Activated T-helper 2 cell treated with anti-CD3 and anti-CD28 coated beads, Interferon-gamma antibody, Interleukin-2, Interleukin-4, amounts not matched to agents 10 μg/mL and 5 μg/mL and 100 μg/mL, durations not matched to agents 14 hours and 24 hours and 36 hours (primary cell): ENCODE measurements around the gene RARRES1. TPM values are rescaled to one million over a fixed set of nuclear protein-coding genes. Genes with fewer than 3 reads are reported as not detected.

ENCODE experiments used
- DNase-seq: peaks from one replicate; pipeline ENCODE4 v3.0.0; 2021; ENCODE audit warnings: low spot score
- H3K27ac Mint-ChIP-seq: one replicate; pipeline ENCODE4 v1.8.0; 2021; ENCODE audit warnings: mixed read lengths
- H3K27me3 Mint-ChIP-seq: one replicate; pipeline ENCODE4 v1.8.0; 2021; ENCODE audit warnings: low read depth, mixed read lengths
- H3K36me3 Mint-ChIP-seq: one replicate; pipeline ENCODE4 v1.8.0; 2021; ENCODE audit warnings: low read depth, mixed read lengths
- H3K4me1 Mint-ChIP-seq: one replicate; pipeline ENCODE4 v1.8.0; 2021; ENCODE audit warnings: low read depth, mixed read lengths
- H3K4me3 Mint-ChIP-seq: one replicate; pipeline ENCODE4 v1.8.0; 2021; ENCODE audit warnings: low read depth, mild to moderate bottlenecking, moderate library complexity, mixed read lengths
- H3K9me3 Mint-ChIP-seq: one replicate; pipeline ENCODE4 v1.8.0; 2021; ENCODE audit warnings: mixed read lengths
- intact Hi-C: fragments of 100-400 bp; cut with micrococcal nuclease; formaldehyde crosslinking; loops from one replicate; pipeline ENCODE4 v1.15.1; 2023
- total RNA-seq: library from RNA; stranded (reverse); gene quantifications from 2 replicates; pipeline ENCODE4 v1.2.3, GENCODE V29; 2022

The RARRES1 gene
- total RNA-seq, 1 donor from 2014 or later, result 0.21 TPM

DNA sequence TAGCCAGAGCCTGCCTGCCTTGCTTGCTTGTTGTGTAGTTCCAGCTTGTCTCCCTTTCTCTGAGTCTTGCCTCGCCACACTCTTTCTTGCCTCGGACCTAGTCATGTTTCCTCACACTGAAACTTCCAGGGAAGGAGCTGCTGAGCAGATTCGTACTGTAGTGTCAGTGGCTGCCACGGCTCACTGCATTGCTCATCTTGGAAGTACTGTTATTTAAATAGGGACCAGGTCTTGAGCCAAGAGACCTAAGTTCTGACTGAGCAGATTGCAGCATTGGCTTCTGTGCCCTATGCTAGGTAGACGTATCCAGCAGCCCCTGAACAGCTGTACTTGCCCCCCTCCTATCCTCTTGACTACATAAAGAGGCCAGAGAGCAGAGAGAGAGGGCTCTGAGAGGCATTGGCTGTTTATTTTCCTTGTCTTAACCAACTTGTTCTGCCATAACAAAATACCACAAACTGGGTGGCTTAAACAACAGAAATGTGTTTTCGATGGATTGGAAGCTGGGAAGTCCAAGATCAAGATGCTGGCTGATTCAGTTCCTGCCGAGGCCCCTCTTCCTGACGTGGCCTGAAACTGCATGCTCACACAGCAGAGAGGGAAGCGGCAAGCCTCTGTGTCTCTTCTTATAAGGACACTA is 5.8 kb upstream of the RARRES1 start:
- Mint-ChIP-seq H3K27me3 (no peaks in the 10 kb centered on the region), H3K27ac (no peak overlapping the region), H3K4me3 (no peak overlapping the region), H3K36me3 (peaks cover 2% of the 10 kb centered on the region), H3K4me1 (peaks cover 11% of the 10 kb centered on the region), H3K9me3 (no peaks in the 10 kb centered on the region)
- intact Hi-C loops, result no loop called here
- no peak for DNase-seq

GRCh38 chr3:158737410-158737809 is 5.2 kb upstream of the RARRES1 start:
- Mint-ChIP-seq H3K4me3 (no peak overlapping the region), H3K36me3 (peaks cover 2% of the 10 kb centered on the region), H3K9me3 (no peaks in the 10 kb centered on the region), H3K27me3 (no peaks in the 10 kb centered on the region), H3K27ac (no peak overlapping the region), H3K4me1 (peaks cover 7% of the 10 kb centered on the region)
- intact Hi-C loops, result no loop called here
- DNase-seq, result no peak

- DNase-seq, result no peak
- Mint-ChIP-seq H3K27ac (no peak overlapping the region), H3K27me3 (no peaks in the 10 kb centered on the region), H3K4me3 (no peak overlapping the region), H3K36me3 (peaks cover 2% of the 10 kb centered on the region), H3K9me3 (no peaks in the 10 kb centered on the region), H3K4me1 (no peaks in the 10 kb centered on the region)
- intact Hi-C loops, result no loop called here
Measured at GRCh38 chr3:158735296-158736033, 3.2 kb upstream of the RARRES1 start.

DNA sequence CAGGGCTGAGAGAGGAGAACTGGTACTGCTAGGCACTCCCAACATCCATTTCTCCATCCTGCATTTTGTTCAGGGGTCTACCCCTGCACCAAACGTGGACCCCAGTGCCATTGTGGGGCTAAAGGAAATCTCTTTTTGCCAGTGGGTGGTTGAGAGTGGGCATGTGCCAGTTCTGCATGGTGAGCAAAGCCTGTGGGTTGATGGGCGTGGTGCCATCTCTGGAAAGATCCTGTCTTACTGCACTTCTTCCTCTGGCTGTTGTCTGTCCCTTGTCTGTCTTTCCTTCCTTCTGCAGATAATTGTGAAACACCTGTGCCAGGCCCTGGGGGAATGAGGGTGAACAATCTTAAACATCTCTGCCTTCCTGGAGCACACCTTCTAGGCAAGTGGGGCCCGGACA is 1.4 kb upstream of the RARRES1 start:
- H3K4me3 Mint-ChIP-seq, result no peak overlapping the region
- intact Hi-C loops, result no loop called here
- peaks cover 2% of the 10 kb centered on the region for H3K36me3 Mint-ChIP-seq

GRCh38 chr3:158732856-158733200 is 571 bp upstream of the RARRES1 start:
- intact Hi-C loops, result no loop called here
- Mint-ChIP-seq H3K4me1 (peaks cover 5% of the 10 kb centered on the region), H3K9me3 (no peaks in the 10 kb centered on the region), H3K4me3 (no peak overlapping the region), H3K27me3 (no peaks in the 10 kb centered on the region), H3K27ac (no peak overlapping the region), H3K36me3 (peaks cover 2% of the 10 kb centered on the region)
- no peak for DNase-seq

More for the DNA sequence above, 1.4 kb upstream of the RARRES1 start:
- no peak for DNase-seq
- H3K27ac Mint-ChIP-seq, result no peak overlapping the region
- H3K27me3 Mint-ChIP-seq, result no peaks in the 10 kb centered on the region
- H3K9me3 Mint-ChIP-seq, result no peaks in the 10 kb centered on the region
- no peaks in the 10 kb centered on the region for H3K4me1 Mint-ChIP-seq

GRCh38 chr3:158731486-158731885 is 771 bp downstream of the RARRES1 start:
- H3K27ac Mint-ChIP-seq, result no peak overlapping the region
- H3K36me3 Mint-ChIP-seq, result peaks cover 2% of the 10 kb centered on the region
- H3K27me3 Mint-ChIP-seq, result no peaks in the 10 kb centered on the region
- intact Hi-C loops, result no loop called here
- no peaks in the 10 kb centered on the region for H3K9me3 Mint-ChIP-seq
- peaks cover 13% of the 10 kb centered on the region for H3K4me1 Mint-ChIP-seq
- no peak for DNase-seq
- H3K4me3 Mint-ChIP-seq, result peak overlapping the region; percentile 49

- H3K27me3 Mint-ChIP-seq, result no peaks in the 10 kb centered on the region
- no peak for DNase-seq
- H3K9me3 Mint-ChIP-seq, result no peaks in the 10 kb centered on the region
- no peak overlapping the region for H3K4me3 Mint-ChIP-seq
- peaks cover 33% of the 10 kb centered on the region for H3K4me1 Mint-ChIP-seq
- no peak overlapping the region for H3K27ac Mint-ChIP-seq
- intact Hi-C loops, result no loop called here
- H3K36me3 Mint-ChIP-seq, result no peaks in the 10 kb centered on the region
Measured at GRCh38 chr3:158728851-158729250, 3.4 kb downstream of the RARRES1 start.

DNA sequence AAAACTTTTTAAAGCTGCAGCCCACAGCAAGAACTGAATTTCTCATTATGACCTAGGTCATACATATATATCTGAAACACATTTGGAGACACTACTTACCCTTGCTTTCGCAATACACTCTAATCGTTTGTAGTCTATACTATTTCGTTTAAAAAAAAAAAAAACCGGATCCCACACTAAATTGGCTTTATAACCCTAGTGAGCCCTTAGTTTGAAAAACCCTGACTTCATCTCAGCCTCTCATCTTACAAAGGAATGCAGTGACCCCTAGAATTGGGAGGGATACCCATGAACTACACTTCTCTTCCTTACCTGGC is 4.2 kb downstream of the RARRES1 start:
- intact Hi-C loops, result no loop called here
- DNase-seq, result no peak
- Mint-ChIP-seq H3K27me3 (no peaks in the 10 kb centered on the region), H3K4me3 (peak overlapping the region; percentile 61), H3K9me3 (no peaks in the 10 kb centered on the region), H3K36me3 (peaks cover 1% of the 10 kb centered on the region), H3K4me1 (peaks cover 41% of the 10 kb centered on the region), H3K27ac (no peak overlapping the region)

- intact Hi-C loops, result loop anchor here (1.0 kb wide), 1 partner anchor 64 kb away; no protein-coding TSS in a partner anchor
- H3K36me3 Mint-ChIP-seq, result peaks cover 5% of the 10 kb centered on the region
- no peaks in the 10 kb centered on the region for H3K27me3 Mint-ChIP-seq
- H3K9me3 Mint-ChIP-seq, result no peaks in the 10 kb centered on the region
- H3K27ac Mint-ChIP-seq, result peak overlapping the region; percentile 61
- DNase-seq, result peak; percentile 31
- peak overlapping the region; percentile 61 for H3K4me3 Mint-ChIP-seq
- peaks cover 44% of the 10 kb centered on the region for H3K4me1 Mint-ChIP-seq
Measured at GRCh38 chr3:158727206-158728060, 4.8 kb downstream of the RARRES1 start.

DNA sequence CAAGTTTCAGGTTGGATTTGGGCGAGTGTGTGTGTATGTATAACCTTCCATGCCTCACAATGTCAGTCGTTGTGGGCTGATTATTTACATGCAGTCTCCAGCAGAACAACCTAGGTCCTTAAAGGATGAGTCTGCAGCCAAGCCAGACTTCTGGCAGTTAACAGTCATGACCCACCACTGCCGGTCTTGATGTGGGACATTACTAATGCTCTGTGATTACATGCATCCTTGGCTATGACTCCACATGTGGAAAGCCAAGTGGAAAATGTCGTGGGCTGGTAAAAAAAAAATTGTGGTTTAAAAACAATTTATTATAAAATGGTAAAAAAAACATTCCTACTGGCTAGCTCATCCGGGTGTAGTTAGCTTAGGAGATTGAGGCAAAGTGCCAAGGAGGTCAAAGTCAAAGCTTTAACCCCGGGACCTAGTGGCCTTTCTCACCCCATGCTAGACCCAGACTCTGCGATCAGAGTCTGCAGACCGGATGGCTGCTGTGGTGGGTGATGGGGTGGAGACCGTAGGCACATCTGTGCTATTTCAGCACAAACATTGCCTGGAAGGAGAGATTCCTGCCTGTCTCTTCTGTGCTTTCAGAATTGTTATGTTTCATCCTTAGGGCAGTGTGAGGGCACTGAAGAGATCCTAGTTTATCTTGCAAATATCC is 6.8 kb downstream of the RARRES1 start:
- Mint-ChIP-seq H3K9me3 (no peaks in the 10 kb centered on the region), H3K27me3 (no peaks in the 10 kb centered on the region), H3K36me3 (peaks cover 18% of the 10 kb centered on the region), H3K4me1 (peaks cover 57% of the 10 kb centered on the region), H3K4me3 (no peak overlapping the region), H3K27ac (peak overlapping the region; percentile 65)
- DNase-seq, result no peak
- intact Hi-C loops, result no loop called here

- Mint-ChIP-seq H3K27ac (peak overlapping the region; percentile 96), H3K9me3 (no peaks in the 10 kb centered on the region), H3K4me1 (peaks cover 59% of the 10 kb centered on the region), H3K4me3 (no peak overlapping the region), H3K36me3 (peaks cover 23% of the 10 kb centered on the region), H3K27me3 (no peaks in the 10 kb centered on the region)
- intact Hi-C loops, result loop anchor here (1.0 kb wide), 2 partner anchors 11 to 52 kb away; partner anchors contain the start of gene LXN
- no peak for DNase-seq
Measured at GRCh38 chr3:158723991-158724390, 8.3 kb downstream of the RARRES1 start.

DNA sequence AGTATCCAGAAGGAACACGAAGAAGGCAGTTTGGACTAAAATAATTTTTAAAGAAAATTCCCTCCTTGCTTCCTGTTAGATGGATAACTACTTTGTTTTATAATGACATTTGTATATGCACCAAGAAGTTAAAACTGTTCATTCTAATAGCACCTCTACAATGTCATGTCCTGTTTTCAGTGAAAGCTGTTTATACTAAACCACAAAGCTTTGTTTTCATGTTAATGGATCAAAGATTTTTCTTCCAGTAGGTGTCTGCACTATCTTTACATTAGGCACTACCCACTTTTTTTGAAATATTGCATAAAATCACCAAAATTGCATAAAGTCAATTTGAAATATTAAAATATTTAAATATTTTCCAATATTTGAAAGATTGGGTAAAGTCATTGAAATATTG is 10.1 kb downstream of the RARRES1 start:
- Mint-ChIP-seq H3K4me3 (no peak overlapping the region), H3K27me3 (no peaks in the 10 kb centered on the region), H3K36me3 (peaks cover 29% of the 10 kb centered on the region), H3K27ac (no peak overlapping the region), H3K4me1 (peaks cover 49% of the 10 kb centered on the region), H3K9me3 (no peaks in the 10 kb centered on the region)
- intact Hi-C loops, result no loop called here
- DNase-seq, result no peak
